Ishikawa (cell line): ENCODE measurements around the gene SLC30A4.

ENCODE experiments used
- CEBPB ChIP-seq: IDR thresholded peaks from 2 replicates; pipeline ENCODE4 v1.6.1; 2012
- CREB1 ChIP-seq: IDR thresholded peaks from 2 replicates; pipeline ENCODE4 v1.6.1; 2012; ENCODE audit warnings: low read depth
- EGR1 ChIP-seq: IDR thresholded peaks from 2 replicates; pipeline ENCODE4 v1.6.1; 2012
- EP300 ChIP-seq: IDR thresholded peaks from 2 replicates; pipeline ENCODE4 v1.6.1; 2012; ENCODE audit warnings: borderline replicate concordance
- FOXM1 ChIP-seq: IDR thresholded peaks from 2 replicates; pipeline ENCODE4 v1.6.1; 2012; ENCODE audit warnings: low read depth, borderline replicate concordance
- NFIC ChIP-seq: IDR thresholded peaks from 2 replicates; pipeline ENCODE4 v1.6.1; 2012
- RAD21 ChIP-seq: IDR thresholded peaks from 2 replicates; pipeline ENCODE4 v1.6.1; 2012; ENCODE audit warnings: low read depth
- REST ChIP-seq: IDR thresholded peaks from 2 replicates; pipeline ENCODE4 v1.6.1; 2012; ENCODE audit warnings: low read depth, mild to moderate bottlenecking
- TAF1 ChIP-seq: IDR thresholded peaks from 2 replicates; pipeline ENCODE4 v1.6.1; 2012; ENCODE audit warnings: low read depth, mild to moderate bottlenecking
- TCF12 ChIP-seq: IDR thresholded peaks from 2 replicates; pipeline ENCODE4 v1.6.1; 2012; ENCODE audit warnings: low read depth
- TEAD4 ChIP-seq: IDR thresholded peaks from 2 replicates; pipeline ENCODE4 v1.6.1; 2012
- YY1 ChIP-seq: IDR thresholded peaks from 2 replicates; pipeline ENCODE4 v1.6.1; 2012; ENCODE audit warnings: low read depth
- ZBTB7A ChIP-seq: IDR thresholded peaks from 2 replicates; pipeline ENCODE4 v1.6.1; 2012; ENCODE audit warnings: low read depth
- TF ChIP-seq, protein P1 (sequence below): IDR thresholded peaks from 2 replicates; pipeline ENCODE4 v1.6.1; 2012
- TF ChIP-seq, protein P2 (sequence below): IDR thresholded peaks from 2 replicates; pipeline ENCODE4 v1.6.1; 2012

The SLC30A4 gene

GRCh38 chr15:45549541-45550220 lies 27.1 kb upstream of the SLC30A4 start:
- no peak for TF ChIP-seq EGR1
- no peak for TF ChIP-seq FOXM1
- no peak for TF ChIP-seq TCF12
- no peak for TF ChIP-seq NFIC
- no peak for TF ChIP-seq TEAD4
- TF ChIP-seq ZBTB7A, result no peak
- TF ChIP-seq REST, result no peak

DNA sequence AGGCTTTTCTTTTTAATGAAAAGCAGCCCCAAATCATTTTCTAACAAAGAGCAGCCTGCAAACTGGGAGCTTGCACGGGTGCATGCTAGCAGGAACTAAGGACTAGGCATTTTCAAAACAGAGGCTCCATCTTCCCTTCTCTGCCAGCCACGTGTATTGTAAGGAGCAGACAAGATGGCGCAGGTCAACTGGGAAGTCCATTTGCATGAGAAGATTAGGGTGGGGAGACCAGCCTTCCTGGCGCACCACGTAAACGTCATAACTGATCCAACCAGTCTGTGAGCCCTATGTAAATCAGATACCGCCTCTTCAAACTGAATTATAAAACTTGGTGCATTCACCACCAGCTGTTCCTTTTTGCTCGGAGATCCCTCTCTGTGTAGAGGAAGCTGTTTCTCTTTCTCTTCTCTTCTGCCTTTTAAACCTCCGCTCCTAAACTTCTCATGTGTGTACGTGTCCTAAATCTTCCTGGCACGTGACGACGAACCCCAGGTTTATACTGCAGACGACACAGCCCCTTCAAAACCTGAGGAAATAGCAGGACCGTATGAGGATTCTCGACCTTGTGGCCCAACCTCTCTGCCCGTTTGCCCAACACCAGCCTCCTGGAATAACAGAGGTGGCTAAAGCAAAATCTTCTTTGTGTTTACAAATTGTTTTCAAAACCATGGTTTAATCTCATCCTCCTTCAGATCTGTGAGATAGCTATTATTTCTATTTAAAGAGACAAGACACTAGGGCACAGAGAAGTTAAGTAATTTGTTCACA lies 26.4 kb upstream of the SLC30A4 start:
- TF ChIP-seq NFIC, result no peak
- no peak for TF ChIP-seq FOXM1

DNA sequence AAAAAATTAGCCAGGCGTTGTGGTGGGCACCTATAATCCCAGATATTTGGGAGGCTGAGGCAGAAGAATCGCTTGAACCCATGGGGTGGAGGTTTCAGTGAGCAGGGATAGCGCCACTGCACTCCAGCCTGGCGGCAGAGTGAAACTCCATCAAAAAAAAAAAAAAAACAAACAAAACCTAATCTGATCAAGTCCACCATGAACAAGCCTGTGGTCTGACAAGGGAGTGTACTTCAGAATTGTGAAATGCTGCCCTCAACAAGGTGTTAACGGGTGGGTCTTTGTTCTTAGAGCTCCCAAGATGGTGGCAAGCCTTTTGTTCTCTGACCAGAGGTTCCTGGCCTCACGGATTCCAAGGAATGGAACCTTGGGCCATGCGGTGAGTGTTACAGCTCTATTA lies 24.2 kb upstream of the SLC30A4 start:
- no peak for TF ChIP-seq ZBTB7A
- TF ChIP-seq TAF1, result no peak
- no peak for TF ChIP-seq NFIC
- TF ChIP-seq FOXM1, result no peak
- TF ChIP-seq CREB1, result no peak
- TF ChIP-seq, protein P1, sequence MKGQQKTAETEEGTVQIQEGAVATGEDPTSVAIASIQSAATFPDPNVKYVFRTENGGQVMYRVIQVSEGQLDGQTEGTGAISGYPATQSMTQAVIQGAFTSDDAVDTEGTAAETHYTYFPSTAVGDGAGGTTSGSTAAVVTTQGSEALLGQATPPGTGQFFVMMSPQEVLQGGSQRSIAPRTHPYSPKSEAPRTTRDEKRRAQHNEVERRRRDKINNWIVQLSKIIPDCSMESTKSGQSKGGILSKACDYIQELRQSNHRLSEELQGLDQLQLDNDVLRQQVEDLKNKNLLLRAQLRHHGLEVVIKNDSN, result no peak
- no peak for TF ChIP-seq TEAD4
- no peak for TF ChIP-seq EGR1
- no peak for TF ChIP-seq TCF12
- no peak for TF ChIP-seq RAD21
- TF ChIP-seq, protein P2, sequence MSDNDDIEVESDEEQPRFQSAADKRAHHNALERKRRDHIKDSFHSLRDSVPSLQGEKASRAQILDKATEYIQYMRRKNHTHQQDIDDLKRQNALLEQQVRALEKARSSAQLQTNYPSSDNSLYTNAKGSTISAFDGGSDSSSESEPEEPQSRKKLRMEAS, result no peak
- TF ChIP-seq REST, result no peak
- no peak for TF ChIP-seq CEBPB
- no peak for TF ChIP-seq YY1
- no peak for TF ChIP-seq EP300

- TF ChIP-seq, protein P1, result no peak
These were observed 21.9 kb upstream of the SLC30A4 start for GRCh38 chr15:45544266-45545023.

DNA sequence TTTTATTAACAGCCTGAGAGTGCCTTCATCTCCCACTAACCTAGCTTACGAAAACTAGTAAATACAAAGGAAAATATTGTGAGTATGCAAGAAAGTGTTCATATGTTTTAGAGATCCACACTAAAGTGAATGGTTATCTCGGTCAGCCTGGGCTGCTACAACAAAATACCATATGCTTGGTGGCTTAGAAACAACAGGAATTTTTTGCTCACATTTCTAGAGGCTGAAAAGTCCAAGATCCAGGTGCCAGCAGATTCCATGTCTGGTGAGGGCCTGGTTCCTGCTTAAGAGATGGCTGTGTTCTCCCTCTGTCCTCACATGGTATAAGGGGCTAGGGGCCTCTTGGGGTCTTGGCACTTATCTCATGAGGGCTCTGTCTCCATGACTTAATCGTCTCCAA lies 20.5 kb upstream of the SLC30A4 start:
- TF ChIP-seq CEBPB, result no peak
- TF ChIP-seq TEAD4, result no peak
- TF ChIP-seq CREB1, result no peak
- no peak for TF ChIP-seq REST
- no peak for TF ChIP-seq ZBTB7A
- TF ChIP-seq EGR1, result no peak
- TF ChIP-seq, protein P1, result no peak
- TF ChIP-seq NFIC, result no peak
- TF ChIP-seq TAF1, result no peak
- TF ChIP-seq, protein P2, result no peak
- no peak for TF ChIP-seq YY1
- TF ChIP-seq TCF12, result no peak
- TF ChIP-seq EP300, result no peak
